ENCODE results near the gene TSNAX.
"Not testable (repeated sequence)": the region's sequence is repeated elsewhere in the genome, so short reads cannot be mapped to it uniquely, and the experiment has no call there.

TSNAX gene

GRCh38 chr1:231592809-231593208 lies 64.3 kb downstream of the TSNAX start:
- Histone ChIP-seq H3K9me3 (ENCODE audit: insufficient read depth, low read length) (no peaks in the 10 kb centered on the region), H3K4me1 (ENCODE audit: insufficient read depth, insufficient read length) (no peaks in the 10 kb centered on the region), H3K9ac (ENCODE audit: insufficient read length, low read depth) (no peak overlapping the region), H3K36me3 (ENCODE audit: insufficient read depth, insufficient read length, low read length) (no peaks in the 10 kb centered on the region), H3K27me3 (ENCODE audit: insufficient read depth, insufficient read length) (no peaks in the 10 kb centered on the region), H3K4me3 (ENCODE audit: insufficient read length, low read depth) (no peak overlapping the region)
- no peak for DNase-seq (ENCODE audit: low read depth, low spot score)
- TF ChIP-seq SUZ12 (IDR thresholded peaks at IDR 0.05; ENCODE audit: extremely low read depth, insufficient read depth, insufficient read length) (no peak), YY1 (IDR thresholded peaks at IDR 0.05; ENCODE audit: insufficient read depth, insufficient read length) (no peak), ZNF274 (IDR thresholded peaks at IDR 0.05; ENCODE audit: low read depth, low read length) (no peak)

GRCh38 chr1:231593264-231593663 lies 64.8 kb downstream of the TSNAX start:
- not testable (repeated sequence) for H3K9me3 ChIP-seq (ENCODE audit: insufficient read depth, low read length); H3K9ac ChIP-seq (ENCODE audit: insufficient read length, low read depth); H3K4me1 ChIP-seq (ENCODE audit: insufficient read depth, insufficient read length); H3K36me3 ChIP-seq (ENCODE audit: insufficient read depth, insufficient read length, low read length); H3K4me3 ChIP-seq (ENCODE audit: insufficient read length, low read depth); DNase-seq (ENCODE audit: low read depth, low spot score); H3K27me3 ChIP-seq (ENCODE audit: insufficient read depth, insufficient read length)

GRCh38 chr1:231594123-231594522 lies 65.7 kb downstream of the TSNAX start:
- TF ChIP-seq SUZ12 (IDR thresholded peaks at IDR 0.05; ENCODE audit: extremely low read depth, insufficient read depth, insufficient read length) (no peak), ZNF274 (IDR thresholded peaks at IDR 0.05; ENCODE audit: low read depth, low read length) (no peak)
- Histone ChIP-seq H3K4me1 (ENCODE audit: insufficient read depth, insufficient read length) (no peaks in the 10 kb centered on the region), H3K4me3 (ENCODE audit: insufficient read length, low read depth) (no peak overlapping the region), H3K9me3 (ENCODE audit: insufficient read depth, low read length) (no peaks in the 10 kb centered on the region), H3K36me3 (ENCODE audit: insufficient read depth, insufficient read length, low read length) (no peaks in the 10 kb centered on the region), H3K27me3 (ENCODE audit: insufficient read depth, insufficient read length) (no peaks in the 10 kb centered on the region), H3K9ac (ENCODE audit: insufficient read length, low read depth) (no peak overlapping the region)
- DNase-seq (ENCODE audit: low read depth, low spot score): no peak

- Histone ChIP-seq H3K9me3 (ENCODE audit: insufficient read depth, low read length) (no peaks in the 10 kb centered on the region), H3K36me3 (ENCODE audit: insufficient read depth, insufficient read length, low read length) (no peaks in the 10 kb centered on the region), H3K4me3 (ENCODE audit: insufficient read length, low read depth) (no peak overlapping the region), H3K9ac (ENCODE audit: insufficient read length, low read depth) (no peak overlapping the region), H3K4me1 (ENCODE audit: insufficient read depth, insufficient read length) (no peaks in the 10 kb centered on the region), H3K27me3 (ENCODE audit: insufficient read depth, insufficient read length) (no peaks in the 10 kb centered on the region)
- TF ChIP-seq YY1 (IDR thresholded peaks at IDR 0.05; ENCODE audit: insufficient read depth, insufficient read length) (no peak), SUZ12 (IDR thresholded peaks at IDR 0.05; ENCODE audit: extremely low read depth, insufficient read depth, insufficient read length) (no peak), ZNF274 (IDR thresholded peaks at IDR 0.05; ENCODE audit: low read depth, low read length) (no peak)
- no peak for DNase-seq (ENCODE audit: low read depth, low spot score)
Measured at GRCh38 chr1:231594749-231595148, 66.3 kb downstream of the TSNAX start.

- Histone ChIP-seq H3K9ac (ENCODE audit: insufficient read length, low read depth) (no peak overlapping the region), H3K4me1 (ENCODE audit: insufficient read depth, insufficient read length) (no peaks in the 10 kb centered on the region), H3K4me3 (ENCODE audit: insufficient read length, low read depth) (no peak overlapping the region), H3K27me3 (ENCODE audit: insufficient read depth, insufficient read length) (no peaks in the 10 kb centered on the region), H3K9me3 (ENCODE audit: insufficient read depth, low read length) (no peaks in the 10 kb centered on the region), H3K36me3 (ENCODE audit: insufficient read depth, insufficient read length, low read length) (no peaks in the 10 kb centered on the region)
- no peak for DNase-seq (ENCODE audit: low read depth, low spot score)
- TF ChIP-seq YY1 (IDR thresholded peaks at IDR 0.05; ENCODE audit: insufficient read depth, insufficient read length) (no peak), ZNF274 (IDR thresholded peaks at IDR 0.05; ENCODE audit: low read depth, low read length) (no peak), SUZ12 (IDR thresholded peaks at IDR 0.05; ENCODE audit: extremely low read depth, insufficient read depth, insufficient read length) (no peak)
Measured at GRCh38 chr1:231596337-231596791, 67.9 kb downstream of the TSNAX start.

- no peaks in the 10 kb centered on the region for H3K27me3 ChIP-seq (ENCODE audit: insufficient read depth, insufficient read length)
- no peaks in the 10 kb centered on the region for H3K9me3 ChIP-seq (ENCODE audit: insufficient read depth, low read length)
- H3K36me3 ChIP-seq (ENCODE audit: insufficient read depth, insufficient read length, low read length): no peaks in the 10 kb centered on the region
- H3K4me3 ChIP-seq (ENCODE audit: insufficient read length, low read depth): no peak overlapping the region
- H3K9ac ChIP-seq (ENCODE audit: insufficient read length, low read depth): no peak overlapping the region
- TF ChIP-seq SUZ12 (IDR thresholded peaks at IDR 0.05; ENCODE audit: extremely low read depth, insufficient read depth, insufficient read length) (no peak), YY1 (IDR thresholded peaks at IDR 0.05; ENCODE audit: insufficient read depth, insufficient read length) (no peak), ZNF274 (IDR thresholded peaks at IDR 0.05; ENCODE audit: low read depth, low read length) (no peak)
- no peak for DNase-seq (ENCODE audit: low read depth, low spot score)
- no peaks in the 10 kb centered on the region for H3K4me1 ChIP-seq (ENCODE audit: insufficient read depth, insufficient read length)
Measured at GRCh38 chr1:231597971-231598370, 69.5 kb downstream of the TSNAX start.

- no peaks in the 10 kb centered on the region for H3K9me3 ChIP-seq (ENCODE audit: insufficient read depth, low read length)
- no peak overlapping the region for H3K9ac ChIP-seq (ENCODE audit: insufficient read length, low read depth)
- no peak overlapping the region for H3K4me3 ChIP-seq (ENCODE audit: insufficient read length, low read depth)
- no peak for DNase-seq (ENCODE audit: low read depth, low spot score)
- peaks cover 3% of the 10 kb centered on the region for H3K27me3 ChIP-seq (ENCODE audit: insufficient read depth, insufficient read length)
- H3K36me3 ChIP-seq (ENCODE audit: insufficient read depth, insufficient read length, low read length): no peaks in the 10 kb centered on the region
- no peaks in the 10 kb centered on the region for H3K4me1 ChIP-seq (ENCODE audit: insufficient read depth, insufficient read length)
- TF ChIP-seq SUZ12 (IDR thresholded peaks at IDR 0.05; ENCODE audit: extremely low read depth, insufficient read depth, insufficient read length) (no peak), ZNF274 (IDR thresholded peaks at IDR 0.05; ENCODE audit: low read depth, low read length) (no peak), YY1 (IDR thresholded peaks at IDR 0.05; ENCODE audit: insufficient read depth, insufficient read length) (no peak)
Measured at GRCh38 chr1:231600458-231600976, 72.0 kb downstream of the TSNAX start.

Data from NT2/D1 (cell line).